Measurements from ENCODE around the gene ADGRV1. TPM values are rescaled to one million over a fixed set of nuclear protein-coding genes. Genes with fewer than 3 reads are reported as not detected.
A peak's percentile ranks its signal among the peaks of the same experiment; 100 is the strongest.

Gene ADGRV1
- total and polyA plus RNA-seq, 9 of the 15 experiments (the other 6 are each of a cell fraction or from before 2014, with no cell fraction given): 21.7 to 156 (median 58.2) TPM

DNA sequence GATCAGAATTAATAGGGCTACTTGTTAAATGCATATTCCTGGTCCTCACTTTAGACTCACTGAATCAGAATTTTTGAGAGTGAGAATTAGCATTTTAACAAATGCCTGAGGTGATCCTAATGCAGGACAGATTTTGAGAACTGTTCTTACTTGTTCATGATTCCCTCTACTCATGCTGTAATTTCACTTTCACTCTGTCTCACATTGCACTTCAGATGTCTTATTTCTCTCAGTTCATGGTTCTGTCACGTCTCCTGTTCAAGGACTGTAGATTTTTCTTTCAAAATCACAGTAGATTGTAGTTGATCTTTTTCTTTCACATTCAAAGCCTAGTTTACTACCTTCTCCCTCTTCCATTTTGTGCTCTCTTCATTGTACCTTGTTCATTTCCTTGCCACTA lies 54.3 kb downstream of the ADGRV1 start (continued):
- TF ChIP-seq ZNF407 (IDR thresholded peaks at IDR 0.05; ENCODE audit: low read depth) (0 out of 2 replicates have a peak, but pooled peaks have one; percentile 5), SMARCB1 (IDR thresholded peaks at IDR 0.05; ENCODE audit: insufficient read length, low read depth) (no peak), FOXK2 (conservative IDR thresholded peaks at IDR 0.05 in 1 of 2, IDR thresholded peaks at IDR 0.05 in 1 of 2; ENCODE audit: low read depth in 2 of 2) (0 out of 4 replicates have a peak, but pooled peaks of 1 of the 2 experiments have one; percentile 21), HDAC1 (IDR thresholded peaks at IDR 0.05) (0 out of 4 replicates have a peak, but pooled peaks of 1 of the 2 experiments have one; percentile 16), TCF3 (CRISPR knock-in tag; IDR thresholded peaks at IDR 0.05) (no peak), NFRKB (IDR thresholded peaks at IDR 0.05; ENCODE audit: low read depth) (0 out of 2 replicates have a peak, but pooled peaks have one; percentile 16), VEZF1 (CRISPR knock-in tag; IDR thresholded peaks at IDR 0.05) (0 out of 2 replicates have a peak, but pooled peaks have one; percentile 2)
- TF ChIP-seq, protein P1, sequence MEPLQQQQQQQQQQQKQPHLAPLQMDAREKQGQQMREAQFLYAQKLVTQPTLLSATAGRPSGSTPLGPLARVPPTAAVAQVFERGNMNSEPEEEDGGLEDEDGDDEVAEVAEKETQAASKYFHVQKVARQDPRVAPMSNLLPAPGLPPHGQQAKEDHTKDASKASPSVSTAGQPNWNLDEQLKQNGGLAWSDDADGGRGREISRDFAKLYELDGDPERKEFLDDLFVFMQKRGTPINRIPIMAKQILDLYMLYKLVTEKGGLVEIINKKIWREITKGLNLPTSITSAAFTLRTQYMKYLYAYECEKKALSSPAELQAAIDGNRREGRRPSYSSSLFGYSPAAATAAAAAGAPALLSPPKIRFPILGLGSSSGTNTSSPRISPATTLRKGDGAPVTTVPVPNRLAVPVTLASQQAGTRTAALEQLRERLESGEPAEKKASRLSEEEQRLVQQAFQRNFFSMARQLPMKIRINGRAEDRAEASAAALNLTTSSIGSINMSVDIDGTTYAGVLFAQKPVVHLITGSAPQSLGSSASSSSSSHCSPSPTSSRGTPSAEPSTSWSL (CRISPR knock-in tag; IDR thresholded peaks at IDR 0.05; ENCODE audit: borderline replicate concordance): no peak

Measured in K562 (cell line).